IMR-90 (cell line): ENCODE data around the gene SCAMP2. TPM values are rescaled to one million over a fixed set of nuclear protein-coding genes. Genes with fewer than 3 reads are reported as not detected.

Experiments used
- ATAC-seq: fragments of 200-7000 bp; cut with Tn5 transposase; 2 replicates; pipeline ENCODE4 v1.9.1; 2020; ENCODE audit warnings: low read depth, mild to moderate bottlenecking, moderate library complexity
- BruUV-seq: library from RNA; stranded (reverse); fragments of 400-500 nt; replicated peaks from 2 replicates; lab custom pipeline; 2021; lab: Mats Ljungman, UMichigan
- CTCF ChIA-PET: fragments of 300-600 bp; formaldehyde crosslinking; extraction: SDS; loops from one replicate; lab custom pipeline; 2021; ENCODE audit warnings: antibody characterized with exemption; lab: Yijun Ruan, JAX
- POLR2A ChIA-PET: fragments of 300-600 bp; sonication (Branson Sonifier 250); formaldehyde crosslinking; loops from one replicate; lab custom pipeline; 2022; ENCODE audit warnings: antibody characterized with exemption; ENCODE audit not compliant: unreplicated experiment; lab: Charles Lee
- DNase-seq: peaks from one replicate; pipeline ENCODE4 v3.0.0; 2013
- H2AFZ ChIP-seq: replicated peaks from 2 replicates; pipeline ENCODE3; 2013; ENCODE audit warnings: low read length, mild to moderate bottlenecking; ENCODE audit not compliant: poor library complexity
- H2AK5ac ChIP-seq: 2 replicates; pipeline ENCODE4 v1.6.1; 2013; ENCODE audit warnings: low read depth, low read length, inconsistent platforms
- H2AK9ac ChIP-seq: replicated peaks from 2 replicates; pipeline ENCODE3; 2013; ENCODE audit warnings: mild to moderate bottlenecking, low read depth, low read length, moderate library complexity; ENCODE audit not compliant: poor library complexity
- H2BK120ac ChIP-seq: 2 replicates; pipeline ENCODE4 v1.6.1; 2013; ENCODE audit warnings: low read depth, low read length, inconsistent platforms
- H2BK15ac ChIP-seq: 3 replicates; pipeline ENCODE4 v1.6.1; 2013; ENCODE audit warnings: low read depth, low read length, inconsistent platforms
- H2BK20ac ChIP-seq: 2 replicates; pipeline ENCODE4 v1.6.1; 2013; ENCODE audit warnings: low read depth, mild to moderate bottlenecking, inconsistent platforms, low read length, moderate library complexity
- H2BK5ac ChIP-seq: 2 replicates; pipeline ENCODE4 v1.6.1; 2013; ENCODE audit warnings: mild to moderate bottlenecking, low read depth, low read length, inconsistent platforms; ENCODE audit not compliant: poor library complexity, severe bottlenecking
- H3K14ac ChIP-seq: replicated peaks from 2 replicates; pipeline ENCODE4 v1.6.1; 2013; ENCODE audit warnings: low read depth, low read length, inconsistent platforms
- H3K18ac ChIP-seq: 2 replicates; pipeline ENCODE4 v1.6.1; 2013; ENCODE audit warnings: low read depth, low read length, control low read depth
- H3K23ac ChIP-seq: 2 replicates; pipeline ENCODE4 v1.6.1; 2013; ENCODE audit warnings: low read depth, low read length, inconsistent platforms
- H3K27ac ChIP-seq: 2 replicates; pipeline ENCODE4 v1.5.1; 2013; ENCODE audit warnings: mild to moderate bottlenecking, control low read depth, low read length; ENCODE audit not compliant: insufficient read depth
- H3K27me3 ChIP-seq: 2 replicates; pipeline ENCODE4 v1.6.1; 2013; ENCODE audit warnings: low read length; ENCODE audit not compliant: control insufficient read depth, insufficient read depth
- H3K36me3 ChIP-seq: 2 replicates; pipeline ENCODE4 v1.6.1; 2013; ENCODE audit warnings: low read length, mixed read lengths; ENCODE audit not compliant: control insufficient read depth, insufficient read depth
- H3K4ac ChIP-seq: 2 replicates; pipeline ENCODE4 v1.6.1; 2013; ENCODE audit warnings: low read depth, low read length, inconsistent platforms
- H3K4me1 ChIP-seq: 2 replicates; pipeline ENCODE4 v1.6.1; 2013; ENCODE audit warnings: low read length, mixed read lengths; ENCODE audit not compliant: control insufficient read depth, insufficient read depth
- H3K4me2 ChIP-seq: 2 replicates; pipeline ENCODE4 v1.6.1; 2013; ENCODE audit warnings: low read depth, mild to moderate bottlenecking, control low read depth, low read length, moderate library complexity
- H3K4me3 ChIP-seq: 2 replicates; pipeline ENCODE4 v1.5.1; 2013; ENCODE audit warnings: low read depth, mild to moderate bottlenecking, control low read depth, low read length, moderate library complexity; ENCODE audit not compliant: insufficient read depth
- H3K56ac ChIP-seq: 2 replicates; pipeline ENCODE4 v1.6.1; 2013; ENCODE audit warnings: low read length, inconsistent platforms; ENCODE audit not compliant: insufficient read depth; ENCODE audit errors: extremely low read depth
- H3K79me1 ChIP-seq, 2 experiments: 2 replicates each; pipeline ENCODE4 v1.6.1; 2013; ENCODE audit warnings: low read length in 2 of 2, inconsistent platforms in 1 of 2, low read depth in 1 of 2
- H3K9ac ChIP-seq: 2 replicates; pipeline ENCODE4 v1.6.1; 2013; ENCODE audit warnings: low read depth, low read length, control low read depth
- H3K9me1 ChIP-seq: 2 replicates; pipeline ENCODE4 v1.6.1; 2013; ENCODE audit warnings: low read length, inconsistent platforms; ENCODE audit not compliant: insufficient read depth
- H3K9me3 ChIP-seq: 2 replicates; pipeline ENCODE4 v1.6.1; 2013; ENCODE audit warnings: low read length; ENCODE audit not compliant: control insufficient read depth, insufficient read depth
- H4K20me1 ChIP-seq: 2 replicates; pipeline ENCODE4 v1.6.1; 2013; ENCODE audit warnings: low read length, inconsistent platforms; ENCODE audit not compliant: insufficient read depth
- H4K5ac ChIP-seq: 2 replicates; pipeline ENCODE4 v1.6.1; 2013; ENCODE audit warnings: mild to moderate bottlenecking, low read depth, low read length, control low read depth
- H4K8ac ChIP-seq, 2 experiments: 2 replicates each; pipeline ENCODE4 v1.6.1; 2013; ENCODE audit warnings: low read depth in 2 of 2, low read length in 2 of 2, control low read depth in 1 of 2, inconsistent platforms in 1 of 2
- H4K91ac ChIP-seq: 2 replicates; pipeline ENCODE4 v1.6.1; 2013; ENCODE audit warnings: low read depth, low read length, inconsistent platforms; ENCODE audit not compliant: insufficient read depth
- CEBPB ChIP-seq: IDR thresholded peaks from 2 replicates; pipeline ENCODE4 v1.6.1; 2012; ENCODE audit warnings: low read depth, low read length, improper control_type of control experiment
- FOS ChIP-seq: fragments of 150-350 bp; IDR thresholded peaks from 2 replicates; pipeline ENCODE4 v1.6.1; 2016; ENCODE audit warnings: low read depth, low read length
- NFE2L2 ChIP-seq: fragments of 150-350 bp; IDR thresholded peaks from 2 replicates; pipeline ENCODE4 v1.6.1; 2016; ENCODE audit warnings: low read depth, mild to moderate bottlenecking, low read length
- POLR2A ChIP-seq: IDR thresholded peaks from 2 replicates; pipeline ENCODE4 v1.6.1; 2012; ENCODE audit warnings: mild to moderate bottlenecking, low read depth, low read length
- RCOR1 ChIP-seq: IDR thresholded peaks from 2 replicates; pipeline ENCODE4 v1.6.1; 2012; ENCODE audit warnings: mild to moderate bottlenecking, low read length, improper control_type of control experiment; ENCODE audit not compliant: insufficient replicate concordance
- WGBS, 2 experiments: methylation state at CpG; one replicate each; pipeline versions ENCODE4 v1.1.5 to v1.1.7; 2013; ENCODE audit warnings: missing lambda C conversion rate in 2 of 2; ENCODE audit not compliant: insufficient read length in 1 of 2; ENCODE audit errors: extremely low coverage in 2 of 2; 5-methylcytosine and 5-hydroxymethylcytosine counted together
- dilution Hi-C: fragments of 300-500 bp; cut with HindIII; formaldehyde crosslinking; loops from one replicate; pipeline ENCODE4 v1.14.3; 2018; ENCODE audit warnings: low sequenced_read_pairs; ENCODE audit not compliant: unreplicated experiment
- in situ Hi-C: fragments of 300-500 bp; cut with MboI; formaldehyde crosslinking; loops from 3 replicates; pipeline ENCODE4 v1.14.3; 2019; ENCODE audit warnings: low sequenced_read_pairs, inconsistent platforms, mixed read lengths
- intact Hi-C: fragments of 100-400 bp; cut with micrococcal nuclease; formaldehyde crosslinking; loops from 2 replicates; pipeline ENCODE4 v1.10.0; 2022
- microRNA-seq, 2 experiments: library from miRNA; stranded (forward) in 1 of 2; unstranded in 1 of 2; fragments of 10-50 nt in 1 of 2; fragments of <30 nt in 1 of 2; gene quantifications in 1 of 2; microRNA quantifications in 1 of 2; one replicate each; pipeline versions ENCODE3 to v1.1.0; 2013 to 2020; ENCODE audit not compliant: insufficient read depth in 1 of 2, insufficient read length in 1 of 2, unreplicated experiment in 1 of 2
- polyA plus RNA-seq, 3 experiments: library from polyadenylated mRNA; depleted of rRNA; stranded (reverse); fragments of >200 nt; gene quantifications; 2 replicates each; pipeline ENCODE4 v1.2.3, GENCODE V29; 2012; ENCODE audit warnings: low replicate concordance in 1 of 3
- small RNA-seq, 5 experiments: library from RNA; depleted of rRNA; stranded (forward); fragments of <200 nt; gene quantifications; one replicate each; pipeline ENCODE3, GENCODE V24; 2012
- total RNA-seq: library from RNA; depleted of rRNA; stranded (reverse); fragments of >200 nt; gene quantifications from 2 replicates; pipeline ENCODE4 v1.2.3, GENCODE V29; 2012; rRNA removed
- TF ChIP-seq, protein P1 (sequence below): fragments of 150-350 bp; IDR thresholded peaks from 2 replicates; pipeline ENCODE4 v1.6.1; 2017; ENCODE audit warnings: mild to moderate bottlenecking, antibody characterized with exemption, low read length, low read depth

SCAMP2 gene
- total and polyA plus RNA-seq, 2 of the 4 experiments (the other 2 are of a cell fraction), result 25.8 to 111 TPM

DNA sequence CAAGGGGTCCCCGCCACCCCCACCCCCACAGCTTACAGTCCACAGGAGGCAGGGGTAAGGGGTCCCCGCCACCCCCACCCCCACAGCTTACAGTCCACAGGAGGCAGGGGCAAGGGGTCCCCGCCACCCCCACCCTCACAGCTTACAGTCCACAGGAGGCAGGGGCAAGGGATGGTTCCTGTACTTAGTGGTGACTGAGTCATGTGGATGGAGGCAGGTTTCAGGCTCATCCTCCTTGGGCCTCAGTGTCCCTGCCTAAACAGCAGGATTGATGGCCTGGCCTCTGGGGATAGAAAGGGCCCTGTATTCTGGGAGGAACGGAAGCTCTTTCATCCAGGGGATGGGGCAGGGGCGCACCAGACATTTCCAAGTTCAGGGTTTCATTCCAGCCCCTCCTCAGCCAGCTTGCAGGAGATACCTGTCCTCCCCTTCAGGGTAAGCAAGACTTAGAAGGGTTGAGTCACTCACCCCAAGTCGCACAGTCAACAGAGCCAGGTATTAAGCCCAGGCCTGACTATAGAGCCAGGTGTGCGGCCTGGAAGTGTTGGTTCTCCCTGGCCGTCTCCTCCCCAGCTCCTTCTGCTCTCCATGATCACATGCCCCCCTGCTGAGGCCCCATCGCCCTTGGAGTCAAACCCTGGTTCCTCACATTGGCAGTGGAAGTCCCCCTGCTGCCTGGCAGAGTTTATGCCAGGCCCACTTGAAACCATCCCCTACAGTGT lies 78.8 kb downstream of the SCAMP2 start:
- POLR2A ChIA-PET, result interaction anchor here (0.6 kb wide), 1 partner anchor 19 kb away, joined by 3 read pairs; no protein-coding TSS in a partner anchor
- H2BK20ac ChIP-seq, result no peak overlapping the region
- H4K5ac ChIP-seq, result no peak overlapping the region
- dilution Hi-C loops (no loop called here), in situ Hi-C loops (no loop called here), intact Hi-C loops (no loop called here)
- peaks cover 13% of the 10 kb centered on the region for H3K4me1 ChIP-seq
- no peak overlapping the region for H3K9ac ChIP-seq
- H3K18ac ChIP-seq, result no peak overlapping the region
- no TSS peak for BruUV-seq
- H3K4me3 ChIP-seq, result no peak overlapping the region
- H3K9me1 ChIP-seq, result peaks cover 27% of the 10 kb centered on the region
- H2BK5ac ChIP-seq, result no peak overlapping the region
- no peak for ATAC-seq
- H2AK5ac ChIP-seq, result no peak overlapping the region
- no peaks in the 10 kb centered on the region for H3K9me3 ChIP-seq
- H3K79me1 ChIP-seq, result peaks cover 22 to 87% of the 10 kb centered on the region in 2 experiments
- no peak overlapping the region for H2AFZ ChIP-seq
- H2BK15ac ChIP-seq, result no peak overlapping the region
- no peak overlapping the region for H4K8ac ChIP-seq
- H4K20me1 ChIP-seq, result peaks cover 91% of the 10 kb centered on the region
- CTCF ChIA-PET, result no interaction called here
- WGBS, 2 experiments, result no CpG with 5 or more reads among the region's 9 CpGs
- H3K36me3 ChIP-seq, result peaks cover 8% of the 10 kb centered on the region
- H3K27ac ChIP-seq, result no peak overlapping the region
- H2AK9ac ChIP-seq, result no peak overlapping the region
- no peaks in the 10 kb centered on the region for H3K27me3 ChIP-seq
- no peak overlapping the region for H3K4me2 ChIP-seq
- no peak overlapping the region for H3K14ac ChIP-seq
- no peak overlapping the region for H4K91ac ChIP-seq
- DNase-seq, result no peak
- no peak overlapping the region for H3K4ac ChIP-seq
- H3K56ac ChIP-seq, result no peak overlapping the region
- no peak overlapping the region for H2BK120ac ChIP-seq
- no peak overlapping the region for H3K23ac ChIP-seq
- TF ChIP-seq, protein P1, sequence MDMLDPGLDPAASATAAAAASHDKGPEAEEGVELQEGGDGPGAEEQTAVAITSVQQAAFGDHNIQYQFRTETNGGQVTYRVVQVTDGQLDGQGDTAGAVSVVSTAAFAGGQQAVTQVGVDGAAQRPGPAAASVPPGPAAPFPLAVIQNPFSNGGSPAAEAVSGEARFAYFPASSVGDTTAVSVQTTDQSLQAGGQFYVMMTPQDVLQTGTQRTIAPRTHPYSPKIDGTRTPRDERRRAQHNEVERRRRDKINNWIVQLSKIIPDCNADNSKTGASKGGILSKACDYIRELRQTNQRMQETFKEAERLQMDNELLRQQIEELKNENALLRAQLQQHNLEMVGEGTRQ, result no peak
- TF ChIP-seq CEBPB (no peak), NFE2L2 (no peak), FOS (no peak), RCOR1 (no peak), POLR2A (no peak)

Small RNAs within 50 kb of the gene (microRNA-seq; reads per million reads assigned to microRNA genes)
- gene CPLX3 (ENCODE audit: insufficient read depth, insufficient read length) (not detected), gene MIR6882 (ENCODE audit: insufficient read depth in 1 of 2, insufficient read length in 1 of 2, unreplicated experiment in 1 of 2) (1.0 to 1.5 reads per million in 2 experiments)

Small RNAs within 50 kb of the gene (small RNA-seq; reads per million reads assigned to genes)
- gene CPLX3 (0 reads per million in 5 experiments), gene MIR6882 (0 to 6.1 (median 0.73) reads per million in 5 experiments)

Other genes starting within 250 kb of the SCAMP2 start
- gene EDC3, start 177.3 kb downstream of the SCAMP2 start, total RNA-seq, result 16.7 and 16.8 TPM in 2 replicates
- gene EDC3, start 177.3 kb downstream of the SCAMP2 start, polyA plus RNA-seq (2012; rRNA removed), result 36.7 and 38.0 TPM in 2 replicates
- gene CYP1A1, start 147.8 kb downstream of the SCAMP2 start, total RNA-seq, result under 0.01 TPM in 2 replicates
- 0.03 and 0.04 TPM in 2 replicates for gene CYP1A1, start 147.8 kb downstream of the SCAMP2 start, polyA plus RNA-seq (2012; rRNA removed)
- not detected in 2 replicates for gene CYP1A2, start 124.5 kb downstream of the SCAMP2 start, total RNA-seq
- gene CYP1A2, start 124.5 kb downstream of the SCAMP2 start, polyA plus RNA-seq (2012; rRNA removed), result not detected in 2 replicates
- gene CSK, start 91.3 kb downstream of the SCAMP2 start, total RNA-seq, result 10.8 and 13.6 TPM in 2 replicates
- gene CSK, start 91.3 kb downstream of the SCAMP2 start, polyA plus RNA-seq (2012; rRNA removed), result 42.5 and 54.0 TPM in 2 replicates
- gene LMAN1L, start 60.5 kb downstream of the SCAMP2 start, total RNA-seq, result not detected in 2 replicates
- gene LMAN1L, start 60.5 kb downstream of the SCAMP2 start, polyA plus RNA-seq (2012; rRNA removed), result not detected in 2 replicates
- not detected in 2 replicates for gene CPLX3, start 46.7 kb downstream of the SCAMP2 start, total RNA-seq
- not detected in 2 replicates for gene CPLX3, start 46.7 kb downstream of the SCAMP2 start, polyA plus RNA-seq (2012; rRNA removed)
- 8.6 and 11.8 TPM in 2 replicates for gene ULK3, start 30.2 kb downstream of the SCAMP2 start, total RNA-seq
- 22.7 and 24.7 TPM in 2 replicates for gene ULK3, start 30.2 kb downstream of the SCAMP2 start, polyA plus RNA-seq (2012; rRNA removed)
- gene MPI, start 16.7 kb upstream of the SCAMP2 start, total RNA-seq, result 61.4 and 91.8 TPM in 2 replicates
- 80.1 and 81.1 TPM in 2 replicates for gene MPI, start 16.7 kb upstream of the SCAMP2 start, polyA plus RNA-seq (2012; rRNA removed)
- gene FAM219B, start 33.5 kb upstream of the SCAMP2 start, total RNA-seq, result 20.3 and 24.9 TPM in 2 replicates
- 40.8 and 48.7 TPM in 2 replicates for gene FAM219B, start 33.5 kb upstream of the SCAMP2 start, polyA plus RNA-seq (2012; rRNA removed)
- gene COX5A, start 64.7 kb upstream of the SCAMP2 start, total RNA-seq, result 24.7 and 39.8 TPM in 2 replicates
- 135 and 141 TPM in 2 replicates for gene COX5A, start 64.7 kb upstream of the SCAMP2 start, polyA plus RNA-seq (2012; rRNA removed)
- under 0.01 and 0.18 TPM in 2 replicates for gene RPP25, start 83.4 kb upstream of the SCAMP2 start, total RNA-seq
- gene RPP25, start 83.4 kb upstream of the SCAMP2 start, polyA plus RNA-seq (2012; rRNA removed), result 0.36 and 0.38 TPM in 2 replicates
- 0.36 and 0.56 TPM in 2 replicates for gene SCAMP5, start 122.2 kb upstream of the SCAMP2 start, total RNA-seq
- 1.6 and 1.7 TPM in 2 replicates for gene SCAMP5, start 122.2 kb upstream of the SCAMP2 start, polyA plus RNA-seq (2012; rRNA removed)
- gene PPCDC, start 150.2 kb upstream of the SCAMP2 start, total RNA-seq, result 5.6 and 13.3 TPM in 2 replicates
- 16.3 and 17.1 TPM in 2 replicates for gene PPCDC, start 150.2 kb upstream of the SCAMP2 start, polyA plus RNA-seq (2012; rRNA removed)